GM21515 (cell line): ENCODE results near the gene OVCA2.

Source experiments
- ATAC-seq: cut with Tn5 transposase; IDR thresholded peaks from one replicate; pipeline ENCODE4 v1.9.1; 2021; ENCODE audit not compliant: unreplicated experiment

Gene OVCA2

GRCh38 chr17:2030779-2031163, 11.1 kb upstream of the OVCA2 start:
- ATAC-seq, result no peak

- ATAC-seq, result no peak
Observed at GRCh38 chr17:2033153-2033552, 8.7 kb upstream of the OVCA2 start.

- no peak for ATAC-seq
Observed at GRCh38 chr17:2034157-2034556, 7.7 kb upstream of the OVCA2 start.

GRCh38 chr17:2034806-2035540, 6.8 kb upstream of the OVCA2 start:
- ATAC-seq, result no peak

- no peak for ATAC-seq
Observed at GRCh38 chr17:2035541-2036488, 6.0 kb upstream of the OVCA2 start.

GRCh38 chr17:2037155-2037554, 4.7 kb upstream of the OVCA2 start:
- ATAC-seq, result no peak

- no peak for ATAC-seq
Observed at GRCh38 chr17:2040219-2040827, 1.5 kb upstream of the OVCA2 start.

- no peak for ATAC-seq
Observed at GRCh38 chr17:2040942-2041560, 771 bp upstream of the OVCA2 start.

GRCh38 chr17:2042390-2042847, 597 bp downstream of the OVCA2 start:
- no peak for ATAC-seq

- no peak for ATAC-seq
Observed at GRCh38 chr17:2042933-2043332, 1.1 kb downstream of the OVCA2 start.

- ATAC-seq, result no peak
Observed at GRCh38 chr17:2043785-2044184, 2.0 kb downstream of the OVCA2 start.

GRCh38 chr17:2044263-2044894, 2.6 kb downstream of the OVCA2 start:
- no peak for ATAC-seq

GRCh38 chr17:2047590-2047989, 5.8 kb downstream of the OVCA2 start:
- no peak for ATAC-seq

- no peak for ATAC-seq
Observed at GRCh38 chr17:2048805-2049204, 7.0 kb downstream of the OVCA2 start.

- ATAC-seq, result peak; percentile 38
Observed at GRCh38 chr17:2049333-2050299, 7.8 kb downstream of the OVCA2 start.

GRCh38 chr17:2050300-2051060, 8.7 kb downstream of the OVCA2 start:
- no peak for ATAC-seq

- no peak for ATAC-seq
Observed at GRCh38 chr17:2051061-2051932, 9.5 kb downstream of the OVCA2 start.
